ENCODE results near the gene NDUFS5.
"Not testable (repeated sequence)": the region's sequence is repeated elsewhere in the genome, so short reads cannot be mapped to it uniquely, and the experiment has no call there.

The NDUFS5 gene

GRCh38 chr1:39014956-39015355 lies 11.2 kb upstream of the NDUFS5 start:
- not testable (repeated sequence) for DNase-seq (ENCODE audit: low read depth in 1 of 2, low spot score in 1 of 2)

DNA sequence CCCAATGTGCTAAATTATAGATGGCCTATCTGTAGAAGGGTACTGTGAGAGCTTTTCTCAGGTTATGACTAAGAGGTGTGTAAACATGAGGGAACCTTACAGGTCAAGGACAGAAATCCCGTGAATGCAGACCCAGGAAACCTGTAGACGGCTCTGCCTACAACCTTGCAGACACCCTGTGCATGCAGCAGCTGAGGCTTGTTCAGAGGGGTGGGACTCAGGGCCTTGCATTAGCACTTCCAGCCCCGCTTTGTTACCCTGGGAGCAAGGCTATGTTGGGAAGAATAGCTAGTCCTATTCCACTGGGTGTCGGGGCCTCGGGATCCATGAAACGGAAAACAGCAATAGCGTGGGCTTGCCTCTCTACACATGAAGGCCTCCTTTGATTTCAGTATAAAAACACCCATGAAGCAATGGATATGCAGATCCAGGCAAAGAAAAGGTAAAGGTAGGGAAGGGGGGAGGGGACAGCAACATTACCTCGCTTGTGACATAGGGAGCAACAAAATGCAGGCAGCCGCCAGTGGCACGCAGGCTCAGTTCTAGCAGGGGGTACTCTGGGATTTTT lies 9.5 kb upstream of the NDUFS5 start:
- DNase-seq (ENCODE audit: low read depth in 1 of 2, low spot score in 1 of 2), result no peak

GRCh38 chr1:39017266-39017665 lies 8.9 kb upstream of the NDUFS5 start:
- no peak for DNase-seq (ENCODE audit: low read depth in 1 of 2, low spot score in 1 of 2)

- not testable (repeated sequence) for DNase-seq (ENCODE audit: low read depth in 1 of 2, low spot score in 1 of 2)
These were observed 5.7 kb upstream of the NDUFS5 start for GRCh38 chr1:39020494-39020893.

GRCh38 chr1:39021426-39021825 lies 4.7 kb upstream of the NDUFS5 start:
- DNase-seq (ENCODE audit: low read depth in 1 of 2, low spot score in 1 of 2), result no peak

GRCh38 chr1:39023140-39023539 lies 3.0 kb upstream of the NDUFS5 start:
- DNase-seq (ENCODE audit: low read depth in 1 of 2, low spot score in 1 of 2), result no peak

DNA sequence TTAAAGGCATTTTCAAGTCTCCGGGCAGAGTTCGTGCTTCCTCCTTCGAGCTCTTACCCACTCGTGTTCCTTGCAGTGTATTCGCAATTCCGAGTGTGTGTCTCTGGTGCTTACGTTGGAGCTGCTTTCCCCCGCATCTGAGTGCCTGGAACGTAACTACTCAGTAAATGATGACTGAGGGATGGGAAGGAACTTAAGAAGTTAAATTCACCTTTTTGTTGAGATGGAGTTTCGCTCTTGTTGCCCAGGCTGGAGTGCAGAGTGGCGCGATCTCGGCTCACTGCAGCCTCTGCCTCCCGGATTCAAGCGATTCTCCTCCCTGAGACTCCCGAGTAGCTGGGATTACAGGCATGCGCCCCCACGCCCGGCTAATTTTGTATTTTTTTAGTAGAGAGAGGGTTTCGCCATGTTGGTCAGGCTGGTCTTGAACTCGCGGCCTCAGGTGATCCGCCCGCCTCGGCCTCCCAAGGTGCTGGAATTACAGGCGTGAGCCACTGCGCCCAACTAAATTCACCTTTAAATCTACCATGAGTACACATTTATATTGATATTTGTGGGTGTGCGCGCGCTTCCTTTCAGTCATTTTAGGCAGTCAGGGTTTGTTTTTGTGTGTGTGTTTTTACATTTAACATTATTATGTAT lies 837 bp downstream of the NDUFS5 start:
- no peak for DNase-seq (ENCODE audit: low read depth in 1 of 2, low spot score in 1 of 2)

DNA sequence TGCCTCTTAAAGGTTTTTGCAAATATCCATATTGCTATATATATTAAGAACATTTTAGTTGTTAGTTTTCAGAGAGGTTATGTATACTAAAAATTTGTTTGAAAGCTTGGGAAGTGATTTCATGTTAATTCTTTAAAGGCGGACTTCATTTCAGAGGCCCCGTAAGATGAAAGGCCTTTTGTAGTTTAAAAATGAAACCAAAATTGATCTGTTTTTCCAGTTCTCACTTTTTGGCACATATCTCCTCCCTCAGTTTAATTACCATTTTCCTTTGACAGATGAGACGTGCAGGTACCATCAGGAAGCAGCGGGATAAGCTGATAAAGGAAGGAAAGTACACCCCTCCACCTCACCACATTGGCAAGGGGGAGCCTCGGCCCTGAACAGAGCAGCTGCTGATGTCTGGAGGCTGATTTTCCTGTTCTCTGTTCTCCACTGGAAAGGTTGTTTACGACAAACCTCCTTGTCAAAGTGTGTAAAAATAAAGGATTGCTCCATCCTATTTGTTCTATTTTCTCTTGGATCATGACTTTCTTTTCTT lies 8.0 kb downstream of the NDUFS5 start:
- DNase-seq (ENCODE audit: low read depth in 1 of 2, low spot score in 1 of 2), result no peak

GRCh38 chr1:39036678-39037077 lies 10.5 kb downstream of the NDUFS5 start:
- DNase-seq (ENCODE audit: low read depth in 1 of 2, low spot score in 1 of 2), result no peak

GRCh38 chr1:39043513-39043912 lies 17.4 kb downstream of the NDUFS5 start:
- no peak for DNase-seq (ENCODE audit: low read depth in 1 of 2, low spot score in 1 of 2)

DNA sequence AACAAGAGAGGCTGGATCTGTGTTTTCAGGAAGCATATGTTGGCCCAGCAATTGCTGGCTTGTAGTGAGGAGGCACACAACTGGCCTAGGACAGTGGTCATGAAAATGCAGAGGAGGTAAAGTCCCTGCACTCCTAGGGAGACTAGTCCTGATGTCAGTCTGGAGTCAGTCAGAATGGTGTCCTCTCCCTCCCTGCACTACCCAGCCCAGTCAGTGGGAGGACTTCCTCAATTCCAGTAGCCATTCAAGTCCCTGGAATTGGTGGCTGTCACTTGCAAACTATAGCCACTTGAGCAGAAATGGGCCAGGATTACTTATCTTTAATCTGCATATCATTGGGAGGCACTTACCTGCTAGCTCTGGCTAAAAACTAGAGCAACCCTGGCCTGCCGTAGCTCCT lies 18.6 kb downstream of the NDUFS5 start:
- no peak for DNase-seq (ENCODE audit: low read depth in 1 of 2, low spot score in 1 of 2)

GRCh38 chr1:39045231-39045630 lies 19.1 kb downstream of the NDUFS5 start:
- no peak for DNase-seq (ENCODE audit: low read depth in 1 of 2, low spot score in 1 of 2)

DNA sequence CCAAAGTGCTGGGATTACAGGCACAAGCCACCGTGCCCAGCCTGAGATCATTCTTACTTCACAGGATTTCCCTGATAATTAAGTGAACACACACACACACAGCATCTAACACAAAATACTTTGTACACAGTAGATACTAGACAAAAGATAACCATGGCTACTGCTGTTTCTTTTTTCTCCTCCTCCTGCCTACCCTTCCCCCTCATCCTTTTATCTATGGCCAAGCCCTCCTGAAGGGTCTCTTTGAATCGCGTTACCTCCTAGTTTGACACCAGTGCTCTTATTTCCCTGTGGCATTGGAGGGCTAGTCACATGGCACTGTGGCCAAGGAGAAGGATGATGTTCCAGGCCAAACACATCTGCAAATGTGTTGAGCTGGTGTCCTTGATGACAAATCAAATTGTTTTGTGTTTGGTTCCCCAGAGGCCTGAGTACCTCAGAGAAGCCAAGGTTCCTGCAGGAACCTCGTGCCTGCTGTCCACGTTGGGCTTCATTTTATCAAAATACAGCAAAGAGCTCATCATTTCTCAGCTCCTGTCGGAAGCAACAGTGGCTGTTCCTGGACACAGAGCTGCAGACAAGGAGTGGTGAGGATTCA lies 20.6 kb downstream of the NDUFS5 start:
- DNase-seq (ENCODE audit: low read depth in 1 of 2, low spot score in 1 of 2), result no peak

DNA sequence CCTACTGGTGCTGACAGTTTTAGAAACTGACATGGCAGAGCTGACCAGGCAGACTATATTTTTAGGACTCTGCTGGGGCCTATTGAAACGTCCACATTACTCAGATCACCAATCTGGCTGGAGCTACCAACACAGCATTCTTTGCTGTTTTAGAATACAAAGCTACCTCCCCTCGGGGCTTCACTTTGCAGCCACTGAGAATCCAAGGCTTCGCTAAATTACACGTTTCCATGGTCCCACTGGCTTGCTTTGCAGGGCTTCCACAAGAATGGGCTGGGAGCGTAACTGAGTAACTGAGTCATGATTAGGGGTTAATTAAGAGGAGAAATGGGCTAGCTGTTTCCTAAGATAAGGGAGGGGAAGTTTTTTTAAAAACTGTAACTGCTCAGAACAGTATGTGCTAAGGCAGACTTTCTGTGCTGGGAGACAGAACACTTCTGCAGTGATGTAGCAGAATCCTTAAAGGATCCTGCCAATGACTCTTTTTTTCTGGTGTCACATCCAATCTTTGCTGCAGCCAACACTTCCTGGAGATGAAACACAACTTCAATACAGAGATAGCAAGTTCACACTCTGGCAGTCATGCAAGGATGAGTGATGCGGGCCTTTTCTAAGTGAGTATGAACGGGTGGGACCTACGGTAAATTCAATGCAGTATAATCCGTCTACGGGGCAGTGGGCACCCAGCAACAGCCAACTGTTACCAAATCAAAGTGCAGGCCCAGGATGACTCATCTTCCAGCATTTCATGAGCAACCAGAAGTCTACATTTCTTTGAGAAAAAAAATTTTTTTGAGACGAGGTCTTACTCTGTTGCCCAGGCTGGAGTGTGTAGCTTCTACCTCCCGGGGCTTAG lies 21.5 kb downstream of the NDUFS5 start:
- DNase-seq (ENCODE audit: low read depth in 1 of 2, low spot score in 1 of 2), result no peak

- DNase-seq (ENCODE audit: low read depth in 1 of 2, low spot score in 1 of 2), result no peak
These were observed 22.7 kb downstream of the NDUFS5 start for GRCh38 chr1:39048745-39049370.

GRCh38 chr1:39050001-39050400 lies 23.9 kb downstream of the NDUFS5 start:
- DNase-seq (ENCODE audit: low read depth in 1 of 2, low spot score in 1 of 2), result no peak

DNA sequence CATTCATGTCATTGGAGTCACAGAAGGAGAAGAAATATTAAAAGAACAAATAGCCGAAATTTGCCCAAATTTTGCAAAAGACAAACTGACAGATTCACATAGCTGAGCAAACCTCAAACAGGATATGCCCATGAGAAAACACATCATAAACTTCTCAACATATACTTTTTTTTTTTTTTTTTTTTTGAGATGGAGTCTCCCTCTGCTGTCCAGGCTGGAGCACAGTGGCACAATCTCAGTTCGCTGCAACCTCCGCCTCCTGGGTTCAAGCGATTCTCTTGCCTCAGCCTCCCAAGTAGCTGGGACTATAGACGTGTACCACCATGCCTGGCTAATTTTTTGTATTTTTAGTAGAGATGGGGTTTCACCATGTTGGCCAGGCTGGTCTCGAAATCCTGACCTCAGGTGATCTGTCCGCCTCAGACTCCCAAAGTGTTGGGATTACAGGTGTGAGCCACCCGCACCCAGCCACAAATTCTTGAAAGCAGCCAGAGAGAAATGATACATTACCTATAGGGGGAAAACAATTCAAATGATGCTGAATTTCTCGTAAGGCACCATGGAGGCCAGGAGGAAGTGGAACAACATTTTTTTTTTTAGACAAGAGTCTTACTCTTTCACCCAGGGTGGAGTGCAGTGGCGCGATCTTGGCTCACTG lies 25.2 kb downstream of the NDUFS5 start:
- not testable (repeated sequence) for DNase-seq (ENCODE audit: low read depth in 1 of 2, low spot score in 1 of 2)

DNA sequence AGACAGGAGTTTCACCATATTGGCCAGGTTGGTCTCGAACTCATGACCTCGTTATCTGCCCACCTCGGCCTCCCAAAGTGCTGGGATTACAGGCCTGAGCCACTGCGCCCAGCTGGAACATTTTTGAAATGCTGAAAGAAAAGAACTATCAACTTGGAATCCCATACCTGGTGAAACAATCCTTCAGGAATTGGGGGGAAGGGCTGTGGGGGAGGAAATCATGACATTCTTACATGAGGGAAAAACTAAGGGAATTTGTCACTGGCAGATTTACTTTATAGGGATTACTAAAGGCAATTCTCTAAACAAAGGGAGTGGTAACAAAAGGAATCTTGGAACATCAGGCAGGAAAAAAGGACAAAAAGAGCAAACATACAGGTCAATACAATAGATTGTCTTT lies 25.8 kb downstream of the NDUFS5 start:
- no peak for DNase-seq (ENCODE audit: low read depth in 1 of 2, low spot score in 1 of 2)

DNA sequence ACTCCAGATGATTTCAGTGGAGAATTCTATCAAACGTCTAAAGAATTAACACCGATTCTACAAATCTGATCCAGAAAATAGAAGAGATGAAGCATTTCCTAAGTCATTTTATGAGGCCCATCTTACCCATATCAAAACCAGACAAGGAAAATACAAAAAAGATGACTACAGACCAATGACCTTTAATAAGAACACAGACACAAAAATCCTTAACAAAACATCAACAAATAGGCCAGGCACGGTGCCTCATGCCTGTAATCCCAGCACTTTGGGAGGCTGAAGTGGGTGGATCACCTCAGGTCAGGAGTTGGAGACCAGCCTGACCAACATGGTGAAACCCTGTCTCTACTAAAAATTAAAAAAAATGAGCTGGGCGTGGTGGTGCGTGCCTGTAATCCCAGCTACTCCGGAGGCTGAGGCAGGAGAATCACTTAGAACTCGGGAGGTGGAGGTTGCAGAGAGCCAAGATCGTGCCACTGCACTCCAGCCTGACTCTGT lies 29.1 kb downstream of the NDUFS5 start:
- DNase-seq (ENCODE audit: low read depth in 1 of 2, low spot score in 1 of 2), result not testable (repeated sequence)

DNA sequence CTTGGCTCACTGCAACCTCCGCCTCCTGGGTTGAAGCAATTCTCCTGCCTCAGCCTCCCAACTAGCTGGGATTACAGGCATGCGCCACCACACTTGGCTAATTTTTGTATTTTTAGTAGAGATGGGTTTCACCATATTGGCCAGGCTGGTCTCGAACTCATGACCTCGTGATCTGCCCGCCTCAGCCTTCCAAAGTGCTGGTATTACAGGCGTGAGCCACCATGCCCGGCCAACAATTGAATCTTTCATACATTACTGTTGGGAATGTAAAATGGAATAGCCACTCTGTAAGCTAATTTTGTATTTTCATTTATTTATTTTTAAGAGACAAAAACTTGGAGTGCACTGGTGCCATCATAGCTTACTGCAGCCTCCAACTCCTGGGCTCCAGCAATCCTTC lies 35.4 kb downstream of the NDUFS5 start:
- DNase-seq (ENCODE audit: low read depth in 1 of 2, low spot score in 1 of 2), result not testable (repeated sequence)

All from activated T-helper 1 cell treated with anti-CD3 and anti-CD28 coated beads, Interleukin-2, amount 50 U/mL, for 16 hours (primary cell).